Left lobe of liver (tissue), 2 donors: Measurements from ENCODE around the gene RNU5D-1. TPM values are rescaled to one million over a fixed set of nuclear protein-coding genes. Genes with fewer than 3 reads are reported as not detected.
"Not testable (repeated sequence)": the region's sequence is repeated elsewhere in the genome, so short reads cannot be mapped to it uniquely, and the experiment has no call there.

Experiments used
- ATAC-seq: fragments of 200-7000 bp; cut with Tn5 transposase; one replicate; pipeline ENCODE4 v1.9.1; 2020; ENCODE audit warnings: mild to moderate bottlenecking, moderate library complexity
- DNase-seq: peaks from one replicate; pipeline ENCODE4 v3.0.0-alpha.2; 2020; ENCODE audit warnings: low spot score
- total RNA-seq: library from RNA; stranded (reverse); gene quantifications from one replicate; pipeline ENCODE4 v1.2.1, GENCODE V29; 2021
- donor health status: DM: no; HTN: no; CAD: no; lungs with moderate emphysema.
- donor health status: DM: no; HTN: yes; CAD: no.

The RNU5D-1 gene
- total RNA-seq, 1 donor from 2014 or later = not detected

DNA sequence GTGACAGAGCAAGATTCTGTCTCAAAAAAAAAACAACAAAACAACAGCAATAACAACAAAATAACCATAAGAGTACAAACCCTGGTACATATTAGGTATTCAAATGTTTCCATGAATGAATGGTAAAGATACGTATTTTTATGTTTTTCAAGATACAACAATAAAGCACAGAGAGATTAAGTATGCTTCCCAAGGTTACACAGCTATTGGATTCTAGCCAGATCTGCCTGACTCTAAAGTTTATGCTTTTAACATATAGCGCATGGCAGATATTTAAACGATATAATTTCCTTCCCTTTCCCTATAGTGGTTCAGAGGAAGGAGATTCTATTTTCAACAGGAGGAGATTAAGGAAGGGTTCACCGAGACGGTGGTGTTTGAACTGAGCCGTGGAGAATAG lies 25.5 kb downstream of the RNU5D-1 start:
- DNase-seq (no peak), ATAC-seq (no peak)

DNA sequence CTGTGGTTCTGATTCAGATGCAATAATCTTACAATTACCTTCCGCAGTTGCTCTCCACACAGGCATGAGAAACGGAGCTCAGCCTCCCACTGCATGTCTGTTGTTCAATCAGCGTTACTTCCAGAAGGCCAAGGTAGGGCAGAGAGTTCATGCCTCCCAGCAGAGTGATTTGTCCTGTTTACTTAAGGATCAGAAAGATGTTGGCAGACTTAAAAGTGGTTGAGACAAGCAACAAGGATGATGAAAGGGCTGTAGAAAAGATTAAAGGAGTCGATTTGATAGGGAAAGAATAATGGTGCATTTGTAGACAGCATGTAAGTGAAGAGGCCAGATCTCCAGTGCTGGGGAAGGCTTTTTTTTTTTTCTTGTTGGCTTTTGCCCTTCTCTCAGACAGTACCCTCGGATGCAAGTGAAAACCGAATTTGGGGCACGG lies 29.8 kb downstream of the RNU5D-1 start:
- ATAC-seq (peak; percentile 58), DNase-seq (no peak)

DNA sequence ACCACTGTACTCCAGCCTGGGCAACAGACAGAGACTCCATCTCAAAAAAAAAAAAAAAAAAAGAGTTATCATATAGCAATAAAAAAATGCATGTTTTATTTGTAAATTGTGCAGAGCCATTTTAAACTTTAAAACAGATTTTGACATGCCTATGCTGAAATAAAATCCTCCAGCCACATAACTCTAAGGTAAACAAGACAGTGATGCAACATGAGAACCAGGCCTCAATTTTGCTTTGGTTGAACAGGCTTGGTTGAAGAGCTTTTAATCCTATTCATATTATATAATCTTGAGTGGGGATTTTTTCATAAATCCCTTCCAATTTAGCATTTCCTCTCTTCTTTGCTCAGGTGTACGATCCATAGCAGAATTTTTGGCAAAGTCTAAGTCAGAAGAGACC lies 30.4 kb downstream of the RNU5D-1 start:
- ATAC-seq (peak; percentile 82), DNase-seq (no peak)

DNA sequence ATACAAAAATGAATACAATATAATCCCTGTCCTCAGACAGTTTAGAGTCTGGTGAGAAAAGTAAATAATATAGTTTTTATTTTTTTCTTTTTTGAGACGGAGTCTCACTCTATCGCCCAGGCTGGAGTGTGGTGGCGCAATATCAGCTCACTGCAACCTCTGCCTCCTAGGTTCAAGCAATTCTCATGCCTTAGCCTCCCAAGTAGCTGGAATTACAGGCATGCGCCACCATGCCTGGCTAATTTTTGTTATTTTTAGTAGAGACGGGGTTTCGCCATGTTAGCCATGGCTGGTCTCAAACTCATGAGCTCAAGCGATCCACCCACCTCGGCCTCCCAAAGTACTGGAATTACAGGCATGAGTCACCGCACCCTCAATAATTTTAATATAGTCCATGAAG lies 31.6 kb downstream of the RNU5D-1 start:
- ATAC-seq = not testable (repeated sequence)

DNA sequence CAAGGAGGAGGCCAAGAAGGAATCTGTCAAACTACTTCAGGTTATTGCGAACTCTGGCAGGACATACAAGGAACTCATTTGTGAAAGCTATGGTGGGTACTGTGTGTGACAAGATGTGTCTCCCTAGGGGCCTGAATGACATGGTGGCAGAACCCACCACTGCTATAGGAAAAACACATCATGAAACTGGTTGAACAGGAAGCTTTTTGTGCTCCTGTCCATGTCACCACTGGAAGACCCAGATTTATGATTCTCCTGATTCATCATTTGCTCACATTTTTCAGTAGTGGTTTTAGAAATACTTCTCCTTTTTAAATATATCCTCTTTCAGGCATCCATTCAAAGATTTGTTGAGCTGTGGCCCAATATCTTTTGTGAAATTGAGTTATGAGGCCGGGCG lies 32.8 kb downstream of the RNU5D-1 start:
- no peak for ATAC-seq
- DNase-seq = no peak

More for the DNA sequence above, 31.6 kb downstream of the RNU5D-1 start:
- DNase-seq = not testable (repeated sequence)

DNA sequence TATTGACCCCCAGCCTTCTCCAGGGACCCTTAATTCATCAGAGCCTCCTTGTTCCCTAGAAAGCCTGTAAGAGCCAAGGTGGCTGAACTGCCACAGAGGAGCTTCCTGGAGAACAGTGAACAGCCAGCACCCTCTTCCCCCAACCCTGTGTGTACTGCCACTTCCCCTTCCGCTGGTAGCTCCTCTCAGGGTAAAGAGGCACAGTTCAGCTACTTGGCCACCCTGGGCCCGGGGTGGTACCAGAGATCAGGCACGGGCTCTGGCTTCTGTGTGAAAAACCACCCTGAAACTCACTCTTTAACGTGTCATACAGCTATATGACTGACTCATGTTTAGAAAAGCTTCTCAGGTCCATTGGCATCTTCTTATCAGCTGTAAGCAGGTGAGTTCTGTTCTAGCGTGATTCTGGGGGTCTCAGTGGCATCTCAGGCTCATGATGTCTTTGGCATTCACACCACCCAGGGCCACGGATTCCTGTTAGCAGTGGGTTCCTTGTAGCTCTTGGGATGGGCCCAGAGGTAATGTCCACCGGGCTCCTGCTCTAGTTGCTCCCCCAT lies 34.1 kb downstream of the RNU5D-1 start:
- no peak for DNase-seq
- ATAC-seq = peak; percentile 30

DNA sequence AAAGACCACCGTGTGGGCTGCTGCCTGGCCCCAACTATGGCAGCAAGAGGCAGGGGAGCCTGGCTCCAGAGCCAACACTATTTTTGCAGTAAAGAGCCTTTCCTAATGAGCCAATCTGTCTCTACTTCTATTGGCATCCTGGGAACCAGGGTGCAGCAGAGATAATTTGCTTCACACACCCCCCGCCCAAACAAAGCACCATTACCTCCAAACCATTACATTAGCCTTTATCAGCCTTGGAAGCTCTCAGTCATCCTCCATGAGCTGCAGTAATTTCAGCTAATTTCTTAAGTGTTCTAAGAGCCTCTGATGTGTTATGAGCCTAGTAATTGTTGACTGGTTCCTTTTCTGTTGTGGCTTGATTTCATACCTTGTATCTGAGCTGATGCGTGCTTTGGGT lies 34.9 kb downstream of the RNU5D-1 start:
- ATAC-seq = no peak
- DNase-seq = no peak

DNA sequence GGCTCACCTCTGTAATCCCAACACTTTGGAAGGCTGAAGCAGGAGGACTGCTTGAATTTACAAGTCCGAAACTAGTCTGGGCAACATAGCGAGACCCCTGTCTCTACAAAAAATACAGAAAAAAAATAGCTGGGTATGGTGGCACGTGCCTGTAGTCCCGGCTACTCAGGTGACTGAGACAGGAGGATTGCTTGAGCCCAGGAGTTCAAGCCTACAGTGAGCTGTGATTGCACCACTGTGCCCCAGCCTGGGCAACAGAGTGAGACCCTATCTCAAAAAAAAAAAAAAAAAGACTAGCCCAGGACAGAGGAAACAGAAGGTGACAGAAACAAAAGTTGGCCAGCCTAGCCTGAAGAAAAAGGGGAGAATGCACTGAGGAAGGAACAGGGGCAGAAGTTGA lies 35.3 kb downstream of the RNU5D-1 start:
- ATAC-seq (no peak), DNase-seq (no peak)

DNA sequence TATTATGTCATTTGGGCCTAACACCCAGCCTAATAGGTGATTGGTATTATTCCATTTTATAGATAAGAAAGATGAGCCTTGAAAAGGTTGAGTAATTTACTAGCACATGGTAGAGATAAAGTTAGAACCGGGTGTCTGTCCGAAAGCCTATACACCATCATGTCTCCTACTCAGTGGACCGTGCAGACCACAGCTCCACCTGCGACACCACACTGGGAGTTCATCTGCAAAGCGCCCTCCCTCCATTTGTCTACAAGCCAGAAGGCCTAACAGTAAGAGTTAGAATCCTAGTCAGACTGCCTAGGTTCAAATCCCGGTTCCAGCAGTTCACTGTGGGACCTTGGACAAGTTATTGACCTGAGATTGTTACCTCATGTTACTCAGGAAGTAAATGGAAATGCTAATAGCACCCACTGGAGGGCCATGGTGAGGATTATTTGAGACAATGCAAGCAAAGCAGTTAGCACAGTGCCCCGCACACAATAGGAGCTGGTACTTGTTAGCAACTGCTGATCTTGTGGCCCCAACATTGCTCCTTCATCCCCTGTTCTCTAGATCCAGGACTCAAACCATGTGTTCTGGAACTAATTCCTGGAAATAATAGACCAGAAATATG lies 36.0 kb downstream of the RNU5D-1 start:
- DNase-seq (no peak), ATAC-seq (peak; percentile 41)

DNA sequence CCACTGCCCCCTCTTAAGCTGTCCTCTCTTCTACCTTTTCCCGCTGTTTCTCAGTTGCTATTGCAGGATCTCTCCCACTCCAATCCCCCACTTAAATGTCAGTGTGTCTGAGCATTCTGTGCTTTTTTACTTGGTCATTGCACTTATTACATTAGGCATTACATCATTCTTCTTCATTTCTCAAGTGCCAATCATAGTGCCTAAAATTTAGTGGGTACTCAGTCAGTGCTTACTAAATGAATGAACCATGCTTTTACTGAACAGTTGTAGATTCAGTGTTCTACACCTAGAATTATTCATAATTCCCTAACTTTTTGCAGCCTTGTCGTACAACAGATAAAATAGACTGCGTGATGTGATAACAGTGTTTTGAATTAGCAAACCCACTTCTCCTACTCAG lies 37.1 kb downstream of the RNU5D-1 start:
- ATAC-seq (no peak), DNase-seq (no peak)

DNA sequence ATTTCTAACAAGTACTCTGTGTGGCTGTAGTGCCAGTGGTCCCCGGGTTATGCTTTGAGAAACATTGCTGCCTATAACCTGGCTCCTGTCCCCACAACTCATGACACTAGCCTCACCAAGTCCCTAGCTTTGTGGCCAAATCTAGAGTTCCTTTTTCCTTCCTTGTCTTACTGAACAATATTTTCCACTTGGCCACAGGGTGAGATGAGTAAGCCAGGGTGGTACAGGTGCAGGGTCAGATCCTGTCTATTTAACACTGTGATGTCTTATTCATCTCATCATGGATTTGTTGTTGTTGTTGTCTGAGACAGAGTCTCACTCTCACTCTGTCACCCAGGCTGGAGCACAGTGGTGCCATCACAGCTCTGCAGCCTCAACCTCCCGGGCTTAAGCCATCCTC lies 37.8 kb downstream of the RNU5D-1 start:
- DNase-seq = no peak
- ATAC-seq = no peak

DNA sequence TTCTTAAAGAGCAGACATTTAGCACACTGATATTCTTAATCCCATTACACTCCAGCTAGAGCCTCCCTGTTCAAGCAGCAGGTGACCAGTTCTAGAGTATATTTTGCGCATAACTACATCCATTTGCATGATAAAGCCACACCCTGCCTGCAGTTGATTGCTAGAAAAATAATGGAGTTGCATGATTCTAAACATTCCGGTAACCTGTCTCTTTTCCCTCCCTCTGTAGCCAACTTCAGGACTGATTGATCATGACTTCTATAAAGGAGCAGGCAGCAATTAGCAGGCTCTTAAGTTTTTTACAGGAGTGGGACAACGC lies 41.6 kb downstream of the RNU5D-1 start:
- no peak for ATAC-seq

DNA sequence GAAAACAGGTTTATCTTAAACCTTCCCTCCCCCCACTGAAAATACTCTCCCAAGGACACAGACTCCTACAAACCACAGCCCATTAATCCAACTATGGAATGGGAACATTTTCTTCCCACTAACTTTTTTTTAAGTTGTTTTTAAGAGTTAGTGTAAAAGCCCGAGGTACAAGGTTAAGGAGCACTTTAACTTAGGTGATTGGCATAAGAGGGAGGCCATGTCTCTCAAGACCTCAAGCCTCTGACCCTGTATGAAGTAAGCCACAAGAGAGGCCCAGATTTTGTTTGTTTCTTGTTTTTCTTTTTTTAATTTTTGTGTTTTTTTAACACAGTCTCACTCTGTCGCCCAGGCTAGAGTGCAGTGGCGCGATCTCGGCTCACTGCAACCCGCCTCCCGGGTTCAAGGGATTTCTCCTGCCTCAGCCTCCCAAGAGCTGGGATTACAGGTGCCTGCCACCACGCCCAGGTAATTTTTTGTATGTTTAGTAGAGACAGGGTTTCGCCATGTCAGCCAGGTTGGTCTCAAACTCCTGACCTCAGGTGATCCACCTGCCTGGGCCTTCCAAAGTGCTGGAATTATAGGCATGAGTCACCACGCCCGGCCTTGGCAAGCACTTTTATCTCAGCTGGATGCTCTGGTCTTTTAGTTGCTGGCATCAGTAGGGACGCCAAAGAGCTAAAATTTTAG lies 42.1 kb downstream of the RNU5D-1 start:
- no peak for DNase-seq

More for the DNA sequence above, 41.6 kb downstream of the RNU5D-1 start:
- no peak for DNase-seq

DNA sequence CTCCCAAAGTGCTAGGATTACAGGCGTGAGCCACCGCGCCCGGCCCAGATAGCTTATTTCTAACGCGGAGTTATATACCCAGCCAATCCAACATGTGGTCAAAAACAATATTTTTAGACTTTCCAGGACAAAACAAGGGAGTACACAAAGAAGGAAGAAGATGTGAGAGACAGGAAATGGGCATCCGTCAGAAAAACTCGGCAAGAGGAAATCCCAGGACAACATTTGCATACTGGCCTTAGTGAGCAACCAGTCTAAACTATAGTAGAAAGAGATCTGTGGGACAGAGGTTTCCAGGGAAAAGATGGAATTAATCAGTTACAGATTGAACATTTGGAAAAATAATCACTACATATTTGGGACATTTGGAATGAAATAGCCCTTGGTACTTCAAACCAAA lies 45.1 kb downstream of the RNU5D-1 start:
- DNase-seq (no peak), ATAC-seq (no peak)

More for the DNA sequence above, 42.1 kb downstream of the RNU5D-1 start:
- ATAC-seq = no peak

DNA sequence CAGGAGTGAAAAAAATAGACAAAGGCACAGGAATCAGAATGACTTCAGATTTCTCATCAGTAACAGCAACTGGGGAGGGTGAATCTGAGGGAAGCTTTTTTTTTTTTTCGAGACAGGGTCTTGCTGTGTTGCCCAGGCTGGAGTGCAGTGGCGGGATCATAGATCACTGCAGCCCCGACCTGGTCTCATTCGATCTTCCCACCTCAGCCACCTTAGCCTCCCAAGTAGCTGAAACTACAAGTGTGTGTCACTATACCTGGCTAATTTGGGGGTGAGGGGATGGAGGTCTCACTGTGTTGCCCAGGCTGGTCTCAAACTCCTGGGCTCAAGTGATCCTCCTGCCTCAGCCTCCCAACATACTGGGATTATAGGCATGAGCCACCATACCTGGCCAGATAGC lies 45.8 kb downstream of the RNU5D-1 start:
- DNase-seq = no peak
- no peak for ATAC-seq

DNA sequence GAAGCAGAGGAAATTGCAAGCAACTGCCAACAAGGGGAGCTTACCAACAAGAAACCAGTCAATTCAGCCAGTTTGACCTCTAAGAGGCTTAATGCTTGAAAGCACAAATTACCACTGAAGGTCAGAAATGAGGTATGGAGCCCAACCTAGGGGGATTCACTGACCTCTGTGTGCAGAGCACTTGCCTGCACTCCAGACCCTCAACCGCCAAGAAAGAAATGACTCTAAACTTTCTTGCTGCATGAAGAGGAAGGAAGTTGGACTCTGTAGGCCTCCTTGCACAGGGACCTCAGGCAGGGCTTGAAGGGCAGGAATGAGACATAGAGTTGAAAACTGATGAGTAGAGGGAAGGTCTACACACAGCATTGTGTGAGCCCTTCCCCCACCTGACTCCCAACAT lies 46.4 kb downstream of the RNU5D-1 start:
- ATAC-seq = no peak

DNA sequence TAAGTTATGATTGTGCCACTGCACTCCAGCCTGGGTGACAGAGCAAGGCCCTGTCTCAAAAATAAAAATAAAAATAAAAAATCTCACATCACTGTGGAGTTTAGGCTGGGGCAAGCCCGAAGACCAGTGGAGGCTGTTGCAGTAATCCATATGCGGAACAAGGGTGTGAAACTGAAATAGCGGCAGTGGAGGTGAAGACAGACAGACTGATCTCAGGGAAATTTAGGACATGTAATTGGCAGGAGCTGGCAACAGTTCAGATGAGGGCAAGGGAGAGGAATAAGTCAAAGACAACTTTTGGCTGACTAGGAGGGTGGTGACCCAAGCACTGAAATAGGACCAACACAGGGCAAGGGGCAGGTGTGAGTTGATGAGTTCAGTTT lies 48.1 kb downstream of the RNU5D-1 start:
- DNase-seq = no peak
- ATAC-seq = no peak

More for the DNA sequence above, 46.4 kb downstream of the RNU5D-1 start:
- DNase-seq = no peak

DNA sequence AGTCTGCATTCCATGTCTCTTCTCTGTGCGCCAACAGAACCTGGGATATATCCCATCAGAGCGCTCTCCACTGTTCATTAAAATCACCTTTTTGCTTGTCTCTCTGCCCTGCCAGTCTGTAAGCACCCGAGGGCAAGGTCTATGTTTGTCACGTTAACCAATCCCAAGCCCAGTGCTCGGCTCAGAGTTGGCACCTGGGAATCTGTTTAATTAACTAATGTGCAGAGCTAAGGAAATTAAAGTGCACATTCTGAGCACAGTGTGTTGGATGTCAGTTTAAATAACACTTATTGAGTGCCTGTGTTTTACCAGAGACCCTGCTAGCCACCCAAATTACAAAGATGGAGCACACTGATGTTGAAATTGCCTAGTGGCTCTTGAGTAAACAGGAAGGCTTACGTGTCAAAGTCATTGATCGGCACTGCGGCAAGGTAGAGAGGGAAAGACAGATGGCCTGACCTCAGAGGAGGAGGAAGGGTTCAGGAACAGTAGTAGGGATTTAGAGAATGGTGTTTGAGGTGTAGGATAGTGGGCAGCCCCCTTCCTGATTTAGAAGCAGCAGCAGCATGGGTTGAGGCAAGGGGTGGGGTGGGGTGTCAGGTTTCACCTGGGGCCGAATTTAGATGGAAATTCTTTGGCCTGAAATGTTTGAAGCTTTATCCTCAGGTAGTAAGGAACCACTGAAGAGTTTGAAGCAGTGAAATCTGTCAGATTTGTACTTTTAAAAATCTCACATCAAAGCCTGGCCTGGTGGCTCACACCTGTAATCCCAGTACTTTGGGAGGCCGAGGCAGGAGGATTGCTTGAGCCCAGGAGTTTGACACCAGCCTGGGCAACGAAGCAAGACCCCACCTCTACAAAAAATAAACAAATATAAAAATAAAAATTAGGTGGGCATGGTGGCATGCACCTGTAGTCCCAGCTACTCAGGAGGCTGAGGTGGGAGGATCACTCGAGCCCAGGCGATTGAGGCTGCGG lies 48.8 kb downstream of the RNU5D-1 start:
- DNase-seq (peak; percentile 84), ATAC-seq (peak; percentile 75)
